COR-L47 (cell line): ENCODE results near the gene NINJ1.
"Not testable (repeated sequence)": the region's sequence is repeated elsewhere in the genome, so short reads cannot be mapped to it uniquely, and the experiment has no call there.

Experiments used
- DNase-seq: peaks from one replicate; lab custom pipeline; 2025; lab: John Stamatoyannopoulos, UW

NINJ1 gene

GRCh38 chr9:93118863-93119702 lies 15.0 kb downstream of the NINJ1 start:
- DNase-seq, result no peak

- no peak for DNase-seq
These were observed 15.9 kb downstream of the NINJ1 start for GRCh38 chr9:93117924-93118862.

- not testable (repeated sequence) for DNase-seq
These were observed 16.5 kb downstream of the NINJ1 start for GRCh38 chr9:93117521-93117920.

- no peak for DNase-seq
These were observed 17.7 kb downstream of the NINJ1 start for GRCh38 chr9:93116072-93116961.

GRCh38 chr9:93115486-93116071 lies 18.5 kb downstream of the NINJ1 start:
- no peak for DNase-seq

- DNase-seq, result no peak
These were observed 19.1 kb downstream of the NINJ1 start for GRCh38 chr9:93114984-93115335.

- DNase-seq, result no peak
These were observed 19.7 kb downstream of the NINJ1 start for GRCh38 chr9:93114169-93114983.

GRCh38 chr9:93112864-93113389 lies 21.1 kb downstream of the NINJ1 start:
- DNase-seq, result no peak

GRCh38 chr9:93112116-93112863 lies 21.8 kb downstream of the NINJ1 start:
- no peak for DNase-seq

GRCh38 chr9:93111371-93112115 lies 22.5 kb downstream of the NINJ1 start:
- no peak for DNase-seq

- no peak for DNase-seq
These were observed 23.1 kb downstream of the NINJ1 start for GRCh38 chr9:93111001-93111370.

GRCh38 chr9:93110311-93110855 lies 23.7 kb downstream of the NINJ1 start:
- no peak for DNase-seq

- DNase-seq, result no peak
These were observed 25.6 kb downstream of the NINJ1 start for GRCh38 chr9:93108291-93109041.

- DNase-seq, result no peak
These were observed 26.3 kb downstream of the NINJ1 start for GRCh38 chr9:93107825-93108161.

- DNase-seq, result no peak
These were observed 26.8 kb downstream of the NINJ1 start for GRCh38 chr9:93107151-93107824.

- no peak for DNase-seq
These were observed 28.4 kb downstream of the NINJ1 start for GRCh38 chr9:93105620-93106019.

GRCh38 chr9:93101086-93101485 lies 33.0 kb downstream of the NINJ1 start:
- DNase-seq, result not testable (repeated sequence)

- DNase-seq, result no peak
These were observed 33.8 kb downstream of the NINJ1 start for GRCh38 chr9:93100276-93100636.
